ENCODE results near the gene WDR73. TPM values are rescaled to one million over a fixed set of nuclear protein-coding genes. Genes with fewer than 3 reads are reported as not detected.

WDR73 gene
- total and polyA plus RNA-seq, 9 of the 15 experiments (the other 6 are each of a cell fraction or from before 2014, with no cell fraction given), result 9.2 to 25.4 (median 21.7) TPM

- peak; percentile 79 for TF ChIP-seq JUND (IDR thresholded peaks at IDR 0.05; ENCODE audit: borderline replicate concordance, low read depth, low read length)
- TF ChIP-seq JUND (tag; IDR thresholded peaks at IDR 0.05; ENCODE audit: borderline replicate concordance, low read depth, low read length), result peak; percentile 75; the same call in 1 of the 3 replicates
- 0 out of 2 replicates have a peak, but pooled peaks have one; percentile 20 for TF ChIP-seq GATA2 (CRISPR knock-in tag; IDR thresholded peaks at IDR 0.05)
- peak; percentile 80 for TF ChIP-seq TCF3 (CRISPR knock-in tag; IDR thresholded peaks at IDR 0.05)
- TF ChIP-seq CBFA2T2 (conservative IDR thresholded peaks at IDR 0.05), result peak; percentile 58; the same call in 1 of the 2 replicates
- TF ChIP-seq ZEB2 (IDR thresholded peaks at IDR 0.05), result peak; percentile 52; the same call in 1 of the 2 replicates
- TF ChIP-seq ETV6 (IDR thresholded peaks at IDR 0.05; ENCODE audit: borderline replicate concordance in 1 of 2, low read depth in 2 of 2, low read length in 1 of 2), result no peak
- no peak for TF ChIP-seq ETV6 (CRISPR knock-in tag; IDR thresholded peaks at IDR 0.05; ENCODE audit: borderline replicate concordance)
- no peak for TF ChIP-seq HLTF (IDR thresholded peaks at IDR 0.05)
- no peak for TF ChIP-seq ZNF518B (CRISPR knock-in tag; IDR thresholded peaks at IDR 0.05)
- peak; percentile 52; the same call in 1 of the 2 replicates for TF ChIP-seq TAL1 (IDR thresholded peaks at IDR 0.05)
- peak; percentile 50; the same call in 1 of the 2 replicates for TF ChIP-seq ATF3 (IDR thresholded peaks at IDR 0.05)
- no peak for TF ChIP-seq ATF3 (CRISPR knock-in tag; conservative IDR thresholded peaks at IDR 0.05)
- TF ChIP-seq NCOR1 (IDR thresholded peaks at IDR 0.05), result peak; percentile 58; the same call in 1 of the 2 replicates
Observed at GRCh38 chr15:84647726-84648125, 6.4 kb downstream of the WDR73 start (continued).
